ENCODE measurements around the gene COL27A1. TPM values are rescaled to one million over a fixed set of nuclear protein-coding genes. Genes with fewer than 3 reads are reported as not detected.

The COL27A1 gene
- 31.1 TPM for total RNA-seq

DNA sequence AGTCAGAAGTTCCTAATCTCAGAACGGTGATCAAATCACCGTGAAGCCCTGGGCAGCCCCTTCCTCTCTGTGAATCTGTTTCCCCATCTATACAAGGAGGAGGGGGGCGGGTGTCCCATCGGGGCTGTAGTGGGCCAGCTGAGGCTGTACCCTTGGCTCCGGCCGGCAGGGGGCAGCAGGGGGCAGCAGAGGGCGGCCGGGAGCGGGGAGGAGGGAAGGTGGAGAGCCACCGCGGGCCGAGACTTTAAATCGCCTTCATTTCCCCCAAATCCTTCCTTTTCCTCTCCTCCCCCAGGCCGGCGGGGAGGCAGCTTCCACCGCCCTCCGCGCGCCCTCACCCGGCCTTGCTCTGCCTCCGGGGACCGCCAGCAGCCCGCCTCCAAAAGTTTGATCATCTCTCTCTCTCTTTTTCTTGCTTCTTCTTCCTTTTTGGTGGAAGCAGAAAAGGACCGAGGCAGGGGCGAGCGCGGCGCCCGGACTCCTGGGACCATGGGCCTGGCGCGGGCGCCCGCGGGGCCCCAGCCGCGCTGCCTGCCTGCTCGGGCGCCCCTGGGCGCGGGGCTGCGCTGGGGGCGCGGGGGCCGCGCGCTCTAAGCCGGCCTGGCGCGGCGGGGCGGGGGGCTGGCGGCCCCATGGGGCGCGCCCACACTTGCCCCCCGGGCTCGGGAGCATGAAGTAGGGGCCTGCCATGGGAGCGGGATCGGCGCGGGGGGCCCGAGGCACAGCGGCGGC lies at the start of gene COL27A1:
Gene COL27A1 (plus strand): TSS at position 275 of the 732 bp plus-strand sequence. CDS start 414 bp downstream, at position 689.
- peak; percentile 67 for DNase-seq

DNA sequence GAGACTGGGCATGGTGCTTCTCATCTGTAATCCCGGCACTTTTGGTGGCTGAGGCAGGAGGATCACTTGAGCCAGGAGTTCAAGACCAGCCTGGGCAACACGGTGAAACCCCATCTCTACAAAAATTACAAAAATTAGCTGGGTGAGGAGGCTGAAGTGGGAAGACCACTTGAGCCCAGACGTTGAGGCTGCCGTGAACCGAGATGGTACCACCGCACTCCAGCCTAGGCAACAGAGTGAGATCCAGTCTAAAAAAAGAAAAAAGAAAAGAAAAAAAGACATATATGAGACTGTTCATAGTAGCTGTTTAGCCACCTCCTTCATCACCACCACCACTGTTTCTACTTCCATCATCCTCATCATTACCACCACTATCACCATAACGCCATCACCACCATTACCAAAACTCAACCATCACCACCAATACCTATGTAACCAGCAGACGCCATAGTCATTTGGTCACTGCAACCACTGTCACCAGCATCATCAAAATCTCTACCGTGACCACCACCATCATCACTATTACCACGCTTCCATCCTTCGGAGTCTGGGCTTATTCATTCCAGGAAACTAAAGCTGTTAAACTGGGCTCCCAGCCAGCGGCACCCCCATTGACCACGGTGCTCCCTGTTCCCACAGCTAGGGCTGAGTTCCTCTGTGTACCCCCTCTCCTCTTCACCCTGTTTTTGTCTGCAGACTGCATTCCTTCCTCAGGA lies 47.9 kb upstream of the COL27A1 start:
- DNase-seq: no peak

GRCh38 chr9:114108016-114108833 lies 47.1 kb upstream of the COL27A1 start:
- DNase-seq: peak; percentile 36

GRCh38 chr9:114109124-114109523 lies 46.2 kb upstream of the COL27A1 start:
- DNase-seq: no peak

DNA sequence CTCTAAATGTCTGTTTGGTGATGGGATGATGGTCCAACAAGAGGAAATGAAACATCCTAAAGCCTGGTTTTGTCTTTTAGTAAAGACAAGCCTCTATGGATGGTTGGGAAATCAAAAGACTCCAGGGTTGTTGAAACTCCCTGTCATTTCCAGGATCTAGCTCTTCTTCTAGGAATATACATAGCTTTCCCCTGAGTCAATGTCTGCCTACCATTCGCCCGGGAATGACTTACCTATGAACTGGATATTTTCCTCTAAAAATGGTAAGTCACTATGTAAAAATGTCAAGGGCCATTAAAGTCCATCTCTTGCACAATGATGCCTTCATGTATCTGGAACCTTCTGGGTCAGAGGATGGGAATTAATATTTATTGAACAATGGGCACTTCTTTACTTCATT lies 45.2 kb upstream of the COL27A1 start:
- DNase-seq: no peak

DNA sequence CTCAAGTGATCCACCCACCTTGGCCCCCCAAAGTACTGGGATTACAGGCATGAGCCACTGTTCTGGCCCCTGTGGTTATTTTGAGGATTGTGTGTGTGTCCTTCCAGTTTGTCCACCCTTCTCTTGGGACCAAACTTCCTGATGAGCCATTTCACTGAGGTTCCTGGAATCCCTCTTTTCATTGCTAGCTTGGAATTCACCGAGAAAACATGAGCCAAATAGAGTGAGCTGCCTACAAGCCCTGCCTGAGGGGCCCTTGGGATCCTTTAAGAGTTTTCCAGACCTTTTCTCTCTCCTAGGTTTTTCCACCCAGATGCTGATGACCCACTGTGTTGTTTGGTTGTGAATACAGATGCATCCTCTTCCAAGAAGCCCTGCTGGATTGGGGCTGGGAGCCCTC lies 43.0 kb upstream of the COL27A1 start:
- DNase-seq: no peak

DNA sequence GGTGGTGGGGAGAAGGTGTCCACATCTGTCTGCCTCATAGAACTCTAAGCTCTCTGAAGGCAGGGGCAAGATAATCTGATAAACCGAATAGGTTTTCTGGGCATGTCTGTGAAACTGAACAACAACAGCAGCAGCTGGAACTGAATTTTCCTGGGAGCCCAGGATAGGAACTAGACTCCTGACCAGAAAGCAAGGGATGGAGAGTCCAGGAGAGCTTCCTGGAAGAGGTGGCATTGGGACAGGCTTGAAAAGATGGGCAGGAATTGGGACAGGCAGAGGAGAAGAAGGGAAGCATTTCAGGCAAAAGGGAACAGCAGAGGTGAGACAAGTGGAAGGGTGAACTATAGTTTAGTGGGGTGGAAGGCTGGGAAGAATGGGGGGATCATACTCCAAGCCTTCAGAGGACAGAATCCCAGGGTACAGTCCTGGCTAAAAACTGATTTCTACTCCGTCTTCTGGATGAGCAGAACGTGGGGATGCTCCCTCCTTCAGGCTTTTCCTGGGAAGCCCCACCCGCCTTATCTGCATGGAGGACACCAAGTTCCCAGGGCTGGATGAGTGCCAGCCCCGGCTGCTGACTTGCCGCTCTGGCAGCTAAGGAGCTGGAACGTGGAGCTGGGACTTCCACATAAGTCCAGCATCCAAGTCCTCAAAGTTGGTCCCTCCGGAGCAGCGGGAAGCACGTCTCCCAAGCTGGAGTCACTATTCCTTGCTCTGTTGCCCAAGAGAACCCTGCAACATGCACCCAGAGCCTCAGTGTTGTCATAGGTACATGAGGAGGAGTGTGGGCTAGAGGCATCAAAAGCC lies 42.4 kb upstream of the COL27A1 start:
- peak; percentile 20 for DNase-seq

DNA sequence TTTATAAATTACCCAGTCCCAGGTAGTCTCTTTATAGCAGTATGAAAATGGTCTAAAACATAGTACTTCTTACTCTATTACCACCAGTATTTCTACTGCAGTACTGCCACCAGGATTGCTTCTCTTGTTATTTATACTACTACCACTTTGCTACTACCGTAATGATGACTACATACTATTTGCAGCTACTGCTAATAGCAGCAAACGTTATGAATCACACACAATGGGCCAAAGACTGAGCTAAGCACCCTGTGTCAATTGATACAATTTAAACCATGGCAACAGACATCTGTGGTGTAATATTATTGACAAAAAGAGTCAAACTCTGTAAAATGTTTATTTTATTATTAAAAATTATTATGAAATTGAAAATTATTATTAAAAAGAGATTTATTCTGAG lies 41.0 kb upstream of the COL27A1 start:
- no peak for DNase-seq

- peak; percentile 41 for DNase-seq
Observed at GRCh38 chr9:114115654-114116125, 39.6 kb upstream of the COL27A1 start.

- DNase-seq: no peak
Observed at GRCh38 chr9:114116126-114116747, 39.1 kb upstream of the COL27A1 start.

- no peak for DNase-seq
Observed at GRCh38 chr9:114117614-114117995, 37.7 kb upstream of the COL27A1 start.

- DNase-seq: no peak
Observed at GRCh38 chr9:114117996-114118830, 37.1 kb upstream of the COL27A1 start.

- no peak for DNase-seq
Observed at GRCh38 chr9:114119242-114120191, 35.8 kb upstream of the COL27A1 start.

GRCh38 chr9:114120192-114121014 lies 34.9 kb upstream of the COL27A1 start:
- DNase-seq: no peak

GRCh38 chr9:114121227-114122135 lies 33.9 kb upstream of the COL27A1 start:
- peak; percentile 34 for DNase-seq

GRCh38 chr9:114122136-114123027 lies 33.0 kb upstream of the COL27A1 start:
- DNase-seq: no peak

Measured in skin of body (tissue), 2 donors.